ENCODE data around the gene DSCAML1. TPM values are rescaled to one million over a fixed set of nuclear protein-coding genes. Genes with fewer than 3 reads are reported as not detected.

The DSCAML1 gene
- total RNA-seq, 4 donors from 2014 or later: 0.29 to 29.1 (median 3.4) TPM

DNA sequence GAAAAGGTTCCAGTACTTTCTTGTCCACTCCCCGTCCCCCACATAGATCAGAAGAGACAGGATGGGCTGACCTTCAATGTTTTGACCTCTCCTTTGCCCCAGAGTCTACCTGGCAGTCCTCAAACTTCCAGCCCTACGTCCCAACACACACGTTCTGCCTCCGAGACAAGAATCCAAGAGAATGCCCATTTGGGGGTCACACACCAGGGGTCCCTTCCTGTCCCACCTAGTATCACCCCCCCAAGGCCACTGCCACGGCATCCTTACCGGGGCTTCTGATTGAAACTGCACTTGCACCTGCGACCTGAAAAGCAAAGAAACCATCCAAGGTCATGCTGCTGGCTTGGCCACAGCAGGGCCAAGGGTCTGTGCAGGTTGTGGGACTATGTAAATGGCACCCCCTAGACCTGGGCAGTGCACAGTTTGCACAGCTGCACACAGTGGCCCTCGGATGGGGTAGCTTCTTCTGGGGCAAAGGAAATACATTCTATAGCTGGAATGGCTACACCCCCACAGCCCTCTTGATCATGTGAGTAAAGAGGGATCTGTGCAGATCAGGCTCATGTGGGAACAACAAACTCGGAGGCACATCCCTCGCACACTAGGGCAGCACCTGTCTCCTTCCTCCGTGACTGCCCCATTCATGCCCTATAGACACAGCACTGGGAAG is 44.0 kb upstream of the DSCAML1 start:
- no peak overlapping the region for H3K4me3 ChIP-seq
- H3K27me3 ChIP-seq: no peaks in the 10 kb centered on the region
- H3K36me3 ChIP-seq: no peaks in the 10 kb centered on the region
- H3K4me1 ChIP-seq: no peaks in the 10 kb centered on the region
- no peak for TF ChIP-seq POLR2A (IDR thresholded peaks at IDR 0.05)
- TF ChIP-seq, protein P1, sequence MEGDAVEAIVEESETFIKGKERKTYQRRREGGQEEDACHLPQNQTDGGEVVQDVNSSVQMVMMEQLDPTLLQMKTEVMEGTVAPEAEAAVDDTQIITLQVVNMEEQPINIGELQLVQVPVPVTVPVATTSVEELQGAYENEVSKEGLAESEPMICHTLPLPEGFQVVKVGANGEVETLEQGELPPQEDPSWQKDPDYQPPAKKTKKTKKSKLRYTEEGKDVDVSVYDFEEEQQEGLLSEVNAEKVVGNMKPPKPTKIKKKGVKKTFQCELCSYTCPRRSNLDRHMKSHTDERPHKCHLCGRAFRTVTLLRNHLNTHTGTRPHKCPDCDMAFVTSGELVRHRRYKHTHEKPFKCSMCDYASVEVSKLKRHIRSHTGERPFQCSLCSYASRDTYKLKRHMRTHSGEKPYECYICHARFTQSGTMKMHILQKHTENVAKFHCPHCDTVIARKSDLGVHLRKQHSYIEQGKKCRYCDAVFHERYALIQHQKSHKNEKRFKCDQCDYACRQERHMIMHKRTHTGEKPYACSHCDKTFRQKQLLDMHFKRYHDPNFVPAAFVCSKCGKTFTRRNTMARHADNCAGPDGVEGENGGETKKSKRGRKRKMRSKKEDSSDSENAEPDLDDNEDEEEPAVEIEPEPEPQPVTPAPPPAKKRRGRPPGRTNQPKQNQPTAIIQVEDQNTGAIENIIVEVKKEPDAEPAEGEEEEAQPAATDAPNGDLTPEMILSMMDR (IDR thresholded peaks at IDR 0.05): no peak
- intact Hi-C loops (cut with DNase I; ENCODE audit: low total_unique reads): no loop called here
- H3K9me3 ChIP-seq: no peaks in the 10 kb centered on the region
- peak; percentile 11 to 12 for DNase-seq
- H3K27ac ChIP-seq: no peak overlapping the region

DNA sequence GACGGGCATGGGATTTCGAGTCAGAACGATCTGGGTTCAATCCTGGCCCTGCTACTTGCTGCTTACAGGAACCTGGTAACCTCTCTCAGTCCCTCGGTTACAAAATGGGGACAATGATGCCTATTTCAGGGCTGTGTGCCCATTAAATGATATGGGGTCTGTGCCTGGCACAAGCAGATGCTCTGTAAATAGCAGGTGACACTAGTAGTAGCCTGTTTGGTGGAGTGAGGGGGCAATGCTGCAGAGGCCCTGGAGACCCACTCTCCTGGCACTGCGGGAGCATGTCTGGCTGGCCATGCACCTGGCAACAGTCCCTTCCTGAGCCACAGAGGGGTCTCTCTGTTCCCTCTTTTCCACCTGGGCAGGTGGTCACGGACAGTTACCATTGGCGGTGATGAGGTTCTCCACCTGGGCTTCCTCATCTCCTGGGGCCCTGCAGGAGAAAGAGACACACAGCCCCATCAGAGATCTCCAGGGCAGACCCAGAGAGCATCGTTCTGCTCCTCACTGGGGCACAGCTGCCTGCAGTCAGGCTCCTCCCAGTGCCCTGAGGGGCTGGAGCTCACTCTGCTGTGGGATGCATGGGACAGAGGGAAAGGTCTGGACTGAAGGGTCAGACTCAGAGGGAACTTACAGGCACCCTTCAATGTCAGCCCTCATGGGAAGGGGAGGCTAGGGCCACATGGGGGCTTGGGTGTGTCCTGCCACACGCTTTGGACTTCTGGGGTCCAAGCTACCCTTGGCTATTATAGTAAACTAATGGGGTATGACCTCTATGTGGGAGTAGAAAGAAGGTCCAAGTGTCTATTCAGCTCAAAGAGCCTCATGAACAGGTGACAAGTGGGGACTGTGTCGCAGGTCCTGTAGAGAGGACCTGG is 43.2 kb upstream of the DSCAML1 start:
- no peaks in the 10 kb centered on the region for H3K4me1 ChIP-seq
- DNase-seq: peak in 1 of 2 donors; percentile 10
- H3K4me3 ChIP-seq: no peak overlapping the region
- TF ChIP-seq, protein P1 (IDR thresholded peaks at IDR 0.05): no peak
- no peak for TF ChIP-seq POLR2A (IDR thresholded peaks at IDR 0.05)
- H3K36me3 ChIP-seq: no peaks in the 10 kb centered on the region
- intact Hi-C loops (cut with DNase I; ENCODE audit: low total_unique reads): no loop called here
- H3K27me3 ChIP-seq: no peaks in the 10 kb centered on the region
- H3K27ac ChIP-seq: no peak overlapping the region
- no peaks in the 10 kb centered on the region for H3K9me3 ChIP-seq

DNA sequence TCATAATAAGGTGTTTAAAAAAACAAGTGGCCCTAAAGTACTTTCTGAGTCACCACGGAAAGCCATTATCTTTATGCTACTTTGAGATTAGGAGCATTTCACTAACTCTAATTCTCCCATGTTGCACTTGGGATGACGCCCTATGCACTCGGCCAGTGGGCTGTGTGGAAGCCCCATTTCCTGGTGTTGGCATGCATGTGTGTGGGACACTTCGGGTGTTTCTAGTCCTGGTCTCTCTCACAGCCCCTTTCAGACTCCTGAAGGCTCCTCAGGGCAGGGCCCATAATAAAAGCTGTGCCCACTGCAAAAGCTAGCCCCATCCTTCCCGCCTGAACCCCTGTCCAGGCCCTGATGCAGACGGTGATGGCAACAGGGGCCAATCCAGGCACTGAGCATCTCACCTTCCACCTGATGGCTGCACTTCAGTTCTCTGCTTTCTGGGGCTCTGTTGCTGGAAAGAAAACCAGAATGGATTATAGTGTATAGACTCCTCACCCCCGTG is 42.4 kb upstream of the DSCAML1 start:
- H3K4me1 ChIP-seq: no peaks in the 10 kb centered on the region
- no peaks in the 10 kb centered on the region for H3K36me3 ChIP-seq
- H3K4me3 ChIP-seq: no peak overlapping the region
- H3K27me3 ChIP-seq: no peaks in the 10 kb centered on the region
- TF ChIP-seq POLR2A (IDR thresholded peaks at IDR 0.05): no peak
- TF ChIP-seq, protein P1 (IDR thresholded peaks at IDR 0.05): no peak
- intact Hi-C loops (cut with DNase I; ENCODE audit: low total_unique reads): no loop called here
- peak in 1 of 2 donors; percentile 8 for DNase-seq
- no peaks in the 10 kb centered on the region for H3K9me3 ChIP-seq
- no peak overlapping the region for H3K27ac ChIP-seq

DNA sequence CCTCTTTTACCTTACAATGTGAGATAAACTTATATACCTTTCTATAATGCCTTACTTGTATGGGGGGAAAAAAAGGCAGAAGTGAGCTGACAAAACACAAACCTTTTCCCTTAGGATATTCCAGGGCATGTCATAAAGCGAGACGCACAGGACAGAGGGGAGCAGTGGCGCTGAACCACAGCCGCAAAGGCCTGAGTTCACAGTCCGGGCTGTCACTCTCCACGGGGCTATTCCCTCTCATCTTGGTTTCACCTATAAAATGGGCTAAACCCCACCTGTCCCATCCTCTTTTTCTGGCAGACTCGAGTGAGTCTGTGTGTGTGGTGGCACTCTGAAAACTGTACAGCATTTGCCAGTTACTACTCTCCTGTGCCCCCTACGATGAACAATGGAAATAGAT is 41.9 kb upstream of the DSCAML1 start:
- DNase-seq: peak in 1 of 2 donors; percentile 3
- Histone ChIP-seq H3K27ac (no peak overlapping the region), H3K27me3 (no peaks in the 10 kb centered on the region), H3K9me3 (no peaks in the 10 kb centered on the region), H3K36me3 (no peaks in the 10 kb centered on the region), H3K4me1 (no peaks in the 10 kb centered on the region), H3K4me3 (no peak overlapping the region)
- intact Hi-C loops (cut with DNase I; ENCODE audit: low total_unique reads): no loop called here
- TF ChIP-seq, protein P1 (IDR thresholded peaks at IDR 0.05): no peak
- no peak for TF ChIP-seq POLR2A (IDR thresholded peaks at IDR 0.05)

DNA sequence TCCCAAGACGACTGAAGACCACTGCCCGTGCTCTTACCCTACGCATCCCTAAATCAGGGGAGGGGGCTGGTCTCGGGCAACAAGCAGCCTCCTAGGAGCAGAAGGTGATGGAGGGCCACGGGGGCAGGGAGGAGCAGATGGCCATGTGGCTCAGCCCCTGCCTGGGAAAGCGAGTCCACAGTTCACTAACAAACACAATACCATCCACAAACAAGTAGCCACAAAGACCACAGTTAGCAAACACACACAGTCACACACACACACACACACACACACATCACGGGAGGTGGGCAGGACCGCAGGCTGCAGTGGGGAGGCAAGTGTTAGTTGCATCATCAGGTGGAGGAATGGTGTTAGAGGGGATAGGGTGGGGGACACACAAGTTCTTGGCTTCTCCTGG is 40.8 kb upstream of the DSCAML1 start:
- Histone ChIP-seq H3K27me3 (no peaks in the 10 kb centered on the region), H3K4me3 (no peak overlapping the region), H3K36me3 (no peaks in the 10 kb centered on the region), H3K27ac (no peak overlapping the region), H3K9me3 (no peaks in the 10 kb centered on the region), H3K4me1 (no peaks in the 10 kb centered on the region)
- TF ChIP-seq, protein P1 (IDR thresholded peaks at IDR 0.05): no peak
- peak in 1 of 2 donors; percentile 9 for DNase-seq
- intact Hi-C loops (cut with DNase I; ENCODE audit: low total_unique reads): no loop called here

Data from uterus (tissue), 4 donors.